Amniotic stem cell (primary cell): ENCODE measurements around the gene ZNF334.

ENCODE experiments used
- DNase-seq: peaks from one replicate; lab custom pipeline; 2025; lab: John Stamatoyannopoulos, UW

The ZNF334 gene

DNA sequence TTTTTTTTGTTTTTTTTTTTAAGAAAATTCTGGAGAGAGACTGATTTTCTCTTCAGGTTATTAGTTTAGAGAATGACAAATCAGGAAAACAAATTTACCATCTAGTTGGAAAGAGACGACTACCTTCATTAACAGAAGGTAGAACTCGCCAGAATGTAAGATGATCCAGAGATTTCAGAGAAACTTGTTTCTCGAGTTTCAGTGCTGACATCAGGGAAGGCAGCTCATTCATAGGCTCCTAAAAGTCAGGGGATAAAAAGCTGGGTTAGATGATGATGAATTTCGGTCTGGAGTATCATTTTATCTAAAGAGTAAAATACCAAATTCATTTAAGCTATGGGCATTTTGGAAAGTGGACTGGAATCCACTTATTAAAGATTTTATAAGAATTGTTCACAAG lies 27.9 kb downstream of the ZNF334 start:
- no peak for DNase-seq

DNA sequence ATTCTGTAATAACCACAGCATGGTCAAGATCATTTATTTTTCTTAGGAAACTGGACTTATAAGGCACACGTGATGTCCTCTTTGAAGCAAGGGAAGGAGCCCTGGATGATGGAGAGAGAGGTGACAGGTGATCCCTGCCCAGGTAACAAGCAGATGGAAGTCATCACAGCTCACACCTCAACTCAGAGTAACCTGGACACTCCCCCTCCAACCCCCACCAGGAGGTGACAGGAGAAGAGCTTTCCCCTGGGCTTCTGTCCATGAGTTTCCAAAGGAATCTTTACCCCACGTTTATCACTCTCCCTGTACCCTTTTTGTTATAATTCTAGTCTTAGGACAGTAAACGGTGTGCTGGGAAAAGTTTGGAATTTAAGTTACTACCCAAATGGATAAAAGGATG lies 28.4 kb downstream of the ZNF334 start:
- no peak for DNase-seq

DNA sequence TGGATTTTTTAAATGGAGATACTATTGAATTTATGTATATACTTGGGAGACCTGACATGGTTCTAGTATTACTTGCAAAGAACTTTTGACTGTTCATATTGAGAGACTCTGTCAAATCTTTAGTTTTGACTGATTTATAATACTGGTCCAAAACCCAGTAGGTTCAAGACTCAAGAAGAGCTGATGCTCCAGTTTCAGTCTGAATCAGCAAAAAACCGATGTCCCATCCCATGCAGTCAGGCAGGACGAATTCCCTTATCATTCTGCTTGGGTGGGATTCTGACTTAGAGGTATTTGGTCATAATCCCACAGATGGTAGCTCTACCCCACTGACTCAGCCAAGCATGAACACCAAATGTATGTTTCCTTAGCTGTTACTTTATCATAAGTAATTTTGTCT lies 29.5 kb downstream of the ZNF334 start:
- no peak for DNase-seq

DNA sequence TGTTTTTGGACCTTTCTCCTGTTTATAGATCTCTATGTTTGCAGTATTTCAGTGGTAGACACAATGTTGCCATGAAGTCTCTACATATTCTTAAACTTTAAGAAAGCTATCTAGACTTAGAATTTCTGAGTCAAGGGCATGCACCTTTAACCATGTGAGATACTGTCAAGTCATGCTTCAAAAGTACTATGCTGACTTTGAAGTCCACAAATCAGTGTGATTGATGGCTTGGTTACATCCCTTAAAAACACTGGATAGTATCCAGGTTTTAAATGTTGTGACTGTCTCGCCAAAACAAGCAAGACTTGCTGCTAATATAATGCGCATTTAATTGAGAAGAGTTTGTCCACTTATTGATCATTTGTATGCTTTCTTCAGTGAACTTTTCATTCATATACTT lies 30.5 kb downstream of the ZNF334 start:
- DNase-seq, result no peak

DNA sequence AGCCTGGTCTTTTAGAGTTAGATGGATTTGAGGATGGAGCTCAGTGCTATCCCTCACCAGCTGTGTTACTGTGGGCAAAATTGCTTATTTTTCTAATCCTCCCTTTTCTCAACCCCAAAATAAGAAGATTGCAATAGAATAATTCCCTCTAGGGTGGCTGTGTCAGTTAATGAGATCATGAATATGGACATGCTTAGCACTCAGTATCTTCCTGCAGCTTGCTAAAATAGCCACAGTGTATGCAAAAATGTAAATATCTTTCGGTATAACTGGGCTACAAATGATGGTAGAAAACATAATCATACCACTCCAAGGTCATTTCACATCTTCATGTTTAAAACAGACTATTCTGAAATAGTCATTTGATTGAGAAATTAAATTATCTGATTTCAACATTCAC lies 35.7 kb downstream of the ZNF334 start:
- no peak for DNase-seq

DNA sequence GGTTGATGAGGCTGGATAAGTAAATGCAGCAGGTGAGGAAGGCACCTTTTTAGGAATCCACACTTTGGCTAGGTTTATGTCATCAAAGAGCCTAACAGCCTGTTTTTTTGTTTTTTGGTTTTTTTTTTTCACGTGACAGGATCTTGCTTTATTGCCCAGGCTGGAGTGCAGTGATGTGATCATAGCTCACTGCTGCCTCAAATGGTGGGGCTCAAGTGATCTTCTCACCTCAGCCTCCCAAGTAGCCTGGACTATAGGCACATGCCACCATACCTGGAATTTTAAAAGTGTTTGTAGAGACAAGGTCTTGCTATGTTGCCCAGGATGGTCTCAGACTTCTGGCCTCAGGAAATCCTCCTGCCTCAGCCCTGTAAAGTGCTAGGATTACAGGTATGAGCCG lies 36.1 kb downstream of the ZNF334 start:
- DNase-seq, result no peak

DNA sequence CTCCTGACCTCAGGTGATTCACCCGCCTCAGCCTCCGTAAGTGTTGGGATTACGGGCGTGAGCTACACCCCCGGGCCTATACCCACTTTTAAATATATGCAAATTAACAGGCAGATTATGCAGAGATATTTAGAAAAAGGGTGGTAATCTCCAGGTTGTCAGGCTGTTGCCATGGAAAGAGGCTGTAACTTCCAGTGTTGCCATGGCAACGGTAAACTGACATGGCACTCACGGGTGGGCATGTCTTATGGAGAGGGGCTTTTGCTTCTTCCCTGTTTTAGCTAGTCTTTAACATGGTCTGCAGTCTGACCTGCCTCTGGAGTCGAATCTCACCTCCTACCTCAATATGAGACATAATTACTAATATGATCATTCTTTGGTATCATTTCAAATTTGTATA lies 44.9 kb downstream of the ZNF334 start:
- no peak for DNase-seq

DNA sequence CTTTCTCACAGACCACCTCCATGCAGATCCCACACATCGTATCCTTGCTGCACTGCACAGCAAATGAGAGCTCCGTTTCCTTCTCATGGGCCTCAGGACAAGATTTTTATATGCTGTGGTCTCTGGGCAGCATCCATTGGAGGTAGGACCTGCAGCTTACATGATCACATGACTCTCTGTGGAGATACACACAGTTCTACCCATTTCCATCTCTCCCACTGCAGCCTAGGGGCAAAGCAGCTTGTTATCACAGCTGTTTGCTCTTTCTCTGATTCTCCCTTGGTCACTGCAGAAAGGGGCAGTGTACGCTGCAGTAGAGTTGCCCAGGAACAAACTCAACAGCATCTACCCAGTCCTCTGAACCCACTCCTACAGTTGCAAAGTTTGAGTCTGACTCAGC lies 48.9 kb downstream of the ZNF334 start:
- no peak for DNase-seq

DNA sequence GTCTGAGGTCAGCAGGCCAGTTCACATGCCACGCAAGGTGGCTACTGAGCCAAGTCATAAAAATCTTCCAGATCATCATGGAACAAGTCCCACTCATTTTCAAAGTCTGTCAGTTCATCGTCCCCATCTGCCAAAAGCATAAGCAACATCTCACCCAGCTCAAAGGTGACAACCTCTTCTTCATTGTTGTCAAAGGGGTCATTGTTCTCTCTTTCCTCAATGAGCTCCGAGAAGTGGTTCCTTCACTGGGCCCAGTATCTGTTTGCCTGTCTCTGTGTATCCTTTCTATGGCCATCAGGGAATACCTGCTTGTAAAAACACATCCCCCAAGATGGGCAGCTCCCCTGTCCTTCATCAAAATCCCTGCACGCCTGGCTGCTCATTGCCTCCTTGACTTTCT lies 49.5 kb downstream of the ZNF334 start:
- DNase-seq, result no peak

DNA sequence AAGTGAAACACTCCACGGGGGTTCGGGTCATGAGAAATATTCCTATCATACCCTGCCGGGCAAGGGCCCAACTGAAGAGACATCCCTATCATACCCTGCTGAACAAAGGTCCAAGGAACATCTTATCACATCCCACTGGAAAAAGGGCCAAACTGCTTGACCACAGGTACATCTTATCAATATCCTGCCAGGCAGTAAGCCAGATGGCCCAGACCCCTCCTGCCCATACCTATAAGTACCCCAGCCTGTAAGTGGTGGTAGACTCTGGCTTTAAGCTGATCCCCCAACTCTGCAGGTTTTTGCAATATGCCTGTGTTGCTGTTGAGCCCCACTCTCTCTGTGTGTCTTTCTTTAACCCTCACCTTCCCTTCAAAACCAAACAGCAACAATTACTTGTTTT lies 51.6 kb downstream of the ZNF334 start:
- no peak for DNase-seq

DNA sequence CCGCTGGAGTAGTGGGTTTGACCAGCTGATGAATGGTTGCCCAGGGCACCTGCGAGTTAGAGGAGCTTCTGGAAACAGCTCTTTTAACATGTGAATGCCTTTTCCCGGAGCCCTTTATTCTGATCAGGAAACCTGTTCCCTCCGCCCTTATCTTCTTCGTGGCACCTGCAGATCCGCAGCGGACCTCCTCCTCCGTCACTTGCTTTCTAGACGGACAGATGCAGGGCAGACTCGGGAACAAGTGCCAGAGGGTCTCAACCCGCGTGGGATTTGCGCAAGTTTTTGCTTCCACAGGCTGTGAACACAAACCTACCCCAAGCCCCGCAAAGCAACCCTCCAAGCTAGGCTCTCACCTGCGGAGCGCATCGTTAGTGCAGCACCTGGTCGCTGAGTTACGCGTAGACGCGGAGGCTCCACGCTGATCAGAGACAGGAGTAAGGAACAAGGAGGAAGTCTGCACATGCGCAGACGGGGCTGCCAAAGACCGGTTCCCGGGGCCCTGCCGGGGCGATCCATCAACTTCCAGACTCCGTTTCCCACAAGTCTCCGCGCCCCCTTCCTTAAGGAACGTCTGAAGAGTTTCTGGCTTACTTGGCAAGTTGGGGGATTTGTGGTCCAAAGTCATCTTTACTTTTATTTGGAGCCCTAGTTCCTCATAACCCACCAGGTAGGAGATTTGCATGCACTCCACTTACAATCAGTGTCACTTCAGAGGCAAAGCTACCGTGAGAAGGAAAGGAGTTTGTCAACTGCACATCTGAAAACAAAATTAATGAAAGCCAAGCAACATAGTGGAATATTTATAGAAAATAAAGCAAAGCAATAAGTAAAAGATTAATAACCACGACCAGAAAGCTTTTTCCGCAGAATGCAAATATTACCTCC lies 54.3 kb downstream of the ZNF334 start:
- DNase-seq, result no peak

DNA sequence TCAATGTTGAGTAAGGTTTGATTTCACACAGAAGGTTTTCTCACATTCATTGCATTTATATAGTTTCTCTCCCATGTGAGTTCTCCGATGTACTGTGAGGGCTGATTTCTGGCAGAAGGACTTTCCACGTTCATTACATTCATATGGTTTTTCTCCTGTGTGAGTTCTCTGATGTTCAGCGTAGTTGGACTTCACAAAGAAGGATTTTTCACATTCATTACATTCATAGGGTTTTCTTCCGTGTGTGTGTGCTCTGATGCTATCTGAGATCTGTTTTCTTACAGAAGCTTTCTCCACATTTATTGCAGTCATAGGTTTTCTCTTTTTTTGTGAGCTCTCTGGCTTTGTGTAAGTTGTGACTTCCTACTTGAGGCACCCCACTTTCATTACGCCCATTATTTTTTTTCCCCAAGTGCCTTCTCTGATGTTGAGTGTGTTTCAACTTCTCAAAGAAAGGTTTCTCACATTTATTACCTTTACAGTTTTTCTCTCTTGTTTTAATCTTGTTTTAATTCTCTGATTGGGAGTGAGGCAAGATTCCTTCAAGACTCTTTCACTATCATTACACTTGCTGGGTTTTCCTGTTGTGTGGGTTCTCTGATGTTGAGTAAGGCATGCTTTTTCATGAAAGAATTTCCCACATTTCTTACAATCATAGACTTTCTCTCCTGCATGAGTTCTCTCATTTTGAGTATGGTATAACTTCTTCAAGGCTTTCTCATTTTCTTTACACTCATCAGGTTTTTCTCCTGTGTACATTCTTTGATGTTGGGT lies 56.9 kb downstream of the ZNF334 start:
- DNase-seq, result no peak

DNA sequence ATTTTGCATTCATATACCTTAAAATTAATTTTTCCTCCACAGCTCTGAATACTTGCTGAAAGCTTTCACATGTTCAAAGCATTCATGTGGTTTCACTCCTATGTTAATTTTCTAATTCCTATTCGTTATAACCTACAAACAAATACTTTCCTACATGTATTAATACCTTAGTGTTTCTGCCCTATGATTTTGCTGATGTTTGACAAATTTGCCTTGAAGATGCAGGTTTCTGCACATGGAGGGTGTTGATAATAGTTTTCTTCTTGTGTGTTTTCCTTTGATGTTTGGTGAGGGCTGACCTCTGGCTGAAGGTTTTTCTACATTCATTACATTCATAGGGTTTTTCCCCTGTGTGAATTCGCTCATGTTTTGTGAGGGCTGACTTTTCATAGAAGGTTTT lies 57.6 kb downstream of the ZNF334 start:
- no peak for DNase-seq
